Measurements from ENCODE around the gene ABRACL. TPM values are rescaled to one million over a fixed set of nuclear protein-coding genes. Genes with fewer than 3 reads are reported as not detected.
A peak's percentile ranks its signal among the peaks of the same experiment; 100 is the strongest.
"Not testable (repeated sequence)": the region's sequence is repeated elsewhere in the genome, so short reads cannot be mapped to it uniquely, and the experiment has no call there.

Gene ABRACL
- total and polyA plus RNA-seq, 2 experiments from 2014 or later: 134 to 516 TPM

DNA sequence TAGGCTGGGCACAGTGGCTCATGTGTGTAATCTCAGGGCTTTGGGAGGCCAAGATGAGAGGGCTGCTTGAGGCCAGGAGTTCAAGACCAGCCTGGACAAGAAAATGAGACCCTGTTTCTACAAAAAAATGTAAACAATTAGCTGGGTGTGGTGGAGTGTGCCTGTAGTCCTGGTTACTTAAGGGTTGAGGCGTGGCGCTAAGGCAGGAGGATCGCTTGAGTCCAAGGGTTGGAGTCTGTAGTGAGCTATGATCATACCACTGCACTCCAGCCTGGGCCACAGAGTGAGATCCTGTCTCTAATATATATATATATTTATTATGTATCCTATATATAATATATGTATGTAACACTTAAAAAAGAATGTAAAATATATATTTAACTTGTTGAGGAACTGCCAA lies 7.9 kb upstream of the ABRACL start:
- peaks cover 10% of the 10 kb centered on the region for H3K4me1 ChIP-seq (ENCODE audit: insufficient read depth)
- H3K9me3 Mint-ChIP-seq: no peaks in the 10 kb centered on the region

DNA sequence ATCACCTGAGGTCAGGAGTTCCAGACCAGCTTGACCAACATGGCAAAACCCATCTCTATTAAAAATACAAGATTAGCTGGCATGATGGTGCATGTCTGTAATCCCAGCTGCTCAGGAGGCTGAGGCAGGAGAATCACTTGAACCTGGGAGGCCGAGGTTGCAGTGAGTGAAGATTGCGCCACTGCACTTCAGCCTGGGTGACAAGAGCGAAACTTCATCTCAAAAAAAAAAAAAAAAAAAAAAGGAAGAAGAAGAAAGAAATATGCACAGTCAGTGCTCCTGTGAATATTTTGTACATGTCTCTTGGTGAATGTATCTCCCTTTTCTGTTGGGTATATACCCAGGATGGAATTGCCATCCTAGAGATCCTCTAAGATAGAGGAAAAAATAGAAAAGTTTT lies 3.1 kb upstream of the ABRACL start:
- H2AFZ ChIP-seq; H3F3A ChIP-seq (replicated peaks; ENCODE audit: low read depth); H3K4me3 ChIP-seq; H3K4me2 ChIP-seq; H3K27me3 Mint-ChIP-seq (ENCODE audit: insufficient read depth, low read depth, poor library complexity); H3K27ac Mint-ChIP-seq; H3K4me3 Mint-ChIP-seq; H3K9me3 Mint-ChIP-seq; H3K27ac ChIP-seq (ENCODE audit: low read depth); DNase-seq (ENCODE audit: low spot score); H3K27me3 ChIP-seq (ENCODE audit: insufficient read depth); H4K20me1 ChIP-seq (replicated peaks; ENCODE audit: insufficient read depth); H3K36me3 ChIP-seq (ENCODE audit: insufficient read depth); H3K36me3 Mint-ChIP-seq (ENCODE audit: low read depth); H3K9me2 ChIP-seq (ENCODE audit: insufficient read depth); ATAC-seq: not testable (repeated sequence)
- peaks cover 18% of the 10 kb centered on the region; the same call in 2 of the 3 replicates for H3K4me1 Mint-ChIP-seq
- Histone ChIP-seq H3K4me1 (ENCODE audit: insufficient read depth) (peaks cover 19% of the 10 kb centered on the region), H3K79me2 (replicated peaks; ENCODE audit: insufficient read depth) (peaks cover 15% of the 10 kb centered on the region)

More for the DNA sequence above, 7.9 kb upstream of the ABRACL start:
- no peaks in the 10 kb centered on the region for H3K79me2 ChIP-seq (replicated peaks; ENCODE audit: insufficient read depth)
- no peaks in the 10 kb centered on the region for H4K20me1 ChIP-seq (replicated peaks; ENCODE audit: insufficient read depth)
- DNase-seq (ENCODE audit: low spot score) (no peak), ATAC-seq (no peak)
- H3K27me3 ChIP-seq (ENCODE audit: insufficient read depth): no peaks in the 10 kb centered on the region
- Mint-ChIP-seq H3K36me3 (ENCODE audit: low read depth) (no peaks in the 10 kb centered on the region), H3K4me1 (peaks cover 29% of the 10 kb centered on the region), H3K27me3 (ENCODE audit: insufficient read depth, low read depth, poor library complexity) (peaks cover 8% of the 10 kb centered on the region), H3K4me3 (no peak overlapping the region), H3K27ac (no peak overlapping the region)
- no peak overlapping the region for H2AFZ ChIP-seq
- 0 out of 2 replicates have a peak, but pooled peaks cover 3% of the 10 kb centered on the region for H3F3A ChIP-seq (replicated peaks; ENCODE audit: low read depth)
- H3K4me2 ChIP-seq: no peak overlapping the region
- TF ChIP-seq ZNF114 (CRISPR knock-in tag; IDR thresholded peaks at IDR 0.05): no peak
- no peak for TF ChIP-seq EZH2phosphoT487 (IDR thresholded peaks at IDR 0.05; ENCODE audit: unreplicated experiment)
- H3K36me3 ChIP-seq (ENCODE audit: insufficient read depth): no peaks in the 10 kb centered on the region
- no peak overlapping the region for H3K27ac ChIP-seq (ENCODE audit: low read depth)
- H3K4me3 ChIP-seq: no peak overlapping the region
- no peaks in the 10 kb centered on the region for H3K9me2 ChIP-seq (ENCODE audit: insufficient read depth)

DNA sequence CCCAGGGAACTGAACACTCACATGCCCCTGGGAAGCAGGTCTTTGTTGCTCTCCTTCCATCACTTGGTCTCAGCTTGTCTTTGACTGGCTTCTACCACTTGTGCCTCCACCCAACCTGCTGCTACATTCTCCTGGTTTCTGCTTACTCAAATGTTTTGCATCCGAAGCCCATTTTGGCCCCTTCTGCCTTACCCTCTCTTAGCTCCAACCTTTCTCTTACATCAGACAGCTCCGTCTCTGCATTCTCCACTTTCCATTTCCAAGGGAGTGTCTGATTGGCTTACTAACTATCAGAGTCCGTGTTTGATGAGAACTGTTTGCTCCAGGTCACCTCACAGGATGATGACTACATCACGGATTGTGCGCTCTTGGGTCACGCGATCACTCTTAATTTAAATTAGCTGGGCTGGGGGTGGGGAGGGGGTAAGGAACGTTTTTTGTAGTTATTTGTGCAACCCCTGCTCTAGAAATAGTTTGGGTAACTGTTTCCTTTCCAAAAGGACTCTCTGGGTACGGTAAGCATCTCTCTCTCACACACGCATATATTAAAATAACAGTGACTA lies 844 bp upstream of the ABRACL start:
- no peaks in the 10 kb centered on the region for H3F3A ChIP-seq (replicated peaks; ENCODE audit: low read depth)
- ATAC-seq (peak; percentile 16), DNase-seq (ENCODE audit: low spot score) (peak; percentile 82)
- no peaks in the 10 kb centered on the region for H3K36me3 ChIP-seq (ENCODE audit: insufficient read depth)
- H3K4me1 ChIP-seq (ENCODE audit: insufficient read depth): peaks cover 34% of the 10 kb centered on the region
- H3K27ac ChIP-seq (ENCODE audit: low read depth): peak overlapping the region; percentile 92
- H3K79me2 ChIP-seq (replicated peaks; ENCODE audit: insufficient read depth): peaks cover 37% of the 10 kb centered on the region
- H4K20me1 ChIP-seq (replicated peaks; ENCODE audit: insufficient read depth): peaks cover 2% of the 10 kb centered on the region
- TF ChIP-seq ZNF331 (CRISPR knock-in tag; IDR thresholded peaks at IDR 0.05; ENCODE audit: low read depth) (no peak), POLR2AphosphoS5 (IDR thresholded peaks at IDR 0.05; ENCODE audit: low read depth) (peak; percentile 57; the same call in 1 of the 2 replicates), CREB1 (CRISPR knock-in tag; IDR thresholded peaks at IDR 0.05; ENCODE audit: low read depth) (0 out of 2 replicates have a peak, but pooled peaks have one; percentile 41)
- no peak overlapping the region; the same call in 2 of the 3 replicates for H3K4me3 Mint-ChIP-seq
- peak overlapping the region; percentile 91 for H3K4me3 ChIP-seq
- H3K9me3 Mint-ChIP-seq: no peaks in the 10 kb centered on the region
- H3K27me3 ChIP-seq (ENCODE audit: insufficient read depth): no peaks in the 10 kb centered on the region
- no peak overlapping the region for H2AFZ ChIP-seq
- H3K27ac Mint-ChIP-seq: peak overlapping the region; percentile 69
- H3K9me2 ChIP-seq (ENCODE audit: insufficient read depth): no peaks in the 10 kb centered on the region
- peaks cover under 1% of the 10 kb centered on the region for H3K27me3 Mint-ChIP-seq (ENCODE audit: insufficient read depth, low read depth, poor library complexity)
- H3K4me1 Mint-ChIP-seq: peaks cover 24% of the 10 kb centered on the region
- peak overlapping the region; percentile 77 for H3K4me2 ChIP-seq
- no peaks in the 10 kb centered on the region for H3K36me3 Mint-ChIP-seq (ENCODE audit: low read depth)

DNA sequence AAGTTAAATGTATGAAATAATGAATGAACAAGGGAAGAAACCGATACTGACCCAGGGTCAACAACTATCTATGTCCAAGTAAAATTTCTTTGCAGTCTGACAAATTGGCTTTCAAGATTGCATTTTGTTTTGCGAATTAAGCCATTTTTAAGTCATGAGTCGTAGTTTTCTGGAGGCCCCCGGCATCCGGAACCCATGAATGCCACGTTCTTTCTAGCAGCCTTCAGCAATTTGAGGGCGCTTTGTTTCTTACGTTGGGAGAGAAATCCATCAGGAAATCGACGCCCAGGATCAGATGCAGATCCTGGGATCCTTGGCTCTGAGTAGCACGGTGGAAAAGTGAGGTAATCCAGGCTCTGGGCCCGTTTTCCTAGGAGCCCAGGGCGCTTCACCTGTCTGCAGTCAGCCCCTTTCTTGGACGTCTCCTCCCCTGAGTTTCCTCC lies 309 bp upstream of the ABRACL start:
- peak; percentile 85 for ATAC-seq
- Histone ChIP-seq H2AFZ (no peak overlapping the region), H3K27ac (ENCODE audit: low read depth) (peak overlapping the region; percentile 92), H4K20me1 (replicated peaks; ENCODE audit: insufficient read depth) (peaks cover 7% of the 10 kb centered on the region), H3K4me2 (peak overlapping the region; percentile 77), H3K79me2 (replicated peaks; ENCODE audit: insufficient read depth) (peaks cover 43% of the 10 kb centered on the region), H3K36me3 (ENCODE audit: insufficient read depth) (no peaks in the 10 kb centered on the region), H3K27me3 (ENCODE audit: insufficient read depth) (no peaks in the 10 kb centered on the region), H3K4me1 (ENCODE audit: insufficient read depth) (peaks cover 39% of the 10 kb centered on the region), H3K4me3 (peak overlapping the region; percentile 91), H3K9me2 (ENCODE audit: insufficient read depth) (no peaks in the 10 kb centered on the region), H3F3A (replicated peaks; ENCODE audit: low read depth) (no peaks in the 10 kb centered on the region)
- Mint-ChIP-seq H3K9me3 (no peaks in the 10 kb centered on the region), H3K4me3 (no peak overlapping the region; the same call in 2 of the 3 replicates), H3K4me1 (peaks cover 27% of the 10 kb centered on the region), H3K27me3 (ENCODE audit: insufficient read depth, low read depth, poor library complexity) (no peaks in the 10 kb centered on the region), H3K27ac (peak overlapping the region; percentile 69), H3K36me3 (ENCODE audit: low read depth) (no peaks in the 10 kb centered on the region)
- peak; percentile 92 for DNase-seq (ENCODE audit: low spot score)
- TF ChIP-seq, protein P1, sequence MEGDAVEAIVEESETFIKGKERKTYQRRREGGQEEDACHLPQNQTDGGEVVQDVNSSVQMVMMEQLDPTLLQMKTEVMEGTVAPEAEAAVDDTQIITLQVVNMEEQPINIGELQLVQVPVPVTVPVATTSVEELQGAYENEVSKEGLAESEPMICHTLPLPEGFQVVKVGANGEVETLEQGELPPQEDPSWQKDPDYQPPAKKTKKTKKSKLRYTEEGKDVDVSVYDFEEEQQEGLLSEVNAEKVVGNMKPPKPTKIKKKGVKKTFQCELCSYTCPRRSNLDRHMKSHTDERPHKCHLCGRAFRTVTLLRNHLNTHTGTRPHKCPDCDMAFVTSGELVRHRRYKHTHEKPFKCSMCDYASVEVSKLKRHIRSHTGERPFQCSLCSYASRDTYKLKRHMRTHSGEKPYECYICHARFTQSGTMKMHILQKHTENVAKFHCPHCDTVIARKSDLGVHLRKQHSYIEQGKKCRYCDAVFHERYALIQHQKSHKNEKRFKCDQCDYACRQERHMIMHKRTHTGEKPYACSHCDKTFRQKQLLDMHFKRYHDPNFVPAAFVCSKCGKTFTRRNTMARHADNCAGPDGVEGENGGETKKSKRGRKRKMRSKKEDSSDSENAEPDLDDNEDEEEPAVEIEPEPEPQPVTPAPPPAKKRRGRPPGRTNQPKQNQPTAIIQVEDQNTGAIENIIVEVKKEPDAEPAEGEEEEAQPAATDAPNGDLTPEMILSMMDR (conservative IDR thresholded peaks at IDR 0.05; ENCODE audit: low read depth in 2 of 2): no peak
- TF ChIP-seq, protein P2, sequence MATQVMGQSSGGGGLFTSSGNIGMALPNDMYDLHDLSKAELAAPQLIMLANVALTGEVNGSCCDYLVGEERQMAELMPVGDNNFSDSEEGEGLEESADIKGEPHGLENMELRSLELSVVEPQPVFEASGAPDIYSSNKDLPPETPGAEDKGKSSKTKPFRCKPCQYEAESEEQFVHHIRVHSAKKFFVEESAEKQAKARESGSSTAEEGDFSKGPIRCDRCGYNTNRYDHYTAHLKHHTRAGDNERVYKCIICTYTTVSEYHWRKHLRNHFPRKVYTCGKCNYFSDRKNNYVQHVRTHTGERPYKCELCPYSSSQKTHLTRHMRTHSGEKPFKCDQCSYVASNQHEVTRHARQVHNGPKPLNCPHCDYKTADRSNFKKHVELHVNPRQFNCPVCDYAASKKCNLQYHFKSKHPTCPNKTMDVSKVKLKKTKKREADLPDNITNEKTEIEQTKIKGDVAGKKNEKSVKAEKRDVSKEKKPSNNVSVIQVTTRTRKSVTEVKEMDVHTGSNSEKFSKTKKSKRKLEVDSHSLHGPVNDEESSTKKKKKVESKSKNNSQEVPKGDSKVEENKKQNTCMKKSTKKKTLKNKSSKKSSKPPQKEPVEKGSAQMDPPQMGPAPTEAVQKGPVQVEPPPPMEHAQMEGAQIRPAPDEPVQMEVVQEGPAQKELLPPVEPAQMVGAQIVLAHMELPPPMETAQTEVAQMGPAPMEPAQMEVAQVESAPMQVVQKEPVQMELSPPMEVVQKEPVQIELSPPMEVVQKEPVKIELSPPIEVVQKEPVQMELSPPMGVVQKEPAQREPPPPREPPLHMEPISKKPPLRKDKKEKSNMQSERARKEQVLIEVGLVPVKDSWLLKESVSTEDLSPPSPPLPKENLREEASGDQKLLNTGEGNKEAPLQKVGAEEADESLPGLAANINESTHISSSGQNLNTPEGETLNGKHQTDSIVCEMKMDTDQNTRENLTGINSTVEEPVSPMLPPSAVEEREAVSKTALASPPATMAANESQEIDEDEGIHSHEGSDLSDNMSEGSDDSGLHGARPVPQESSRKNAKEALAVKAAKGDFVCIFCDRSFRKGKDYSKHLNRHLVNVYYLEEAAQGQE (IDR thresholded peaks at IDR 0.05; ENCODE audit: unreplicated experiment): no peak
- TF ChIP-seq ZNF331 (CRISPR knock-in tag; IDR thresholded peaks at IDR 0.05; ENCODE audit: low read depth): no peak

Data from GM23338 (cell line).